Lower leg skin (tissue), 4 donors: Measurements from ENCODE around the gene VTCN1. TPM values are rescaled to one million over a fixed set of nuclear protein-coding genes. Genes with fewer than 3 reads are reported as not detected.

Source experiments
- DNase-seq, 2 donors: peaks; one replicate each; pipeline ENCODE4 v3.0.0-alpha.2; 2019; ENCODE audit warnings: low spot score in 2 of 2
- H3K4me3 ChIP-seq: fragments of 200-600 bp; sonication (generic); 2 replicates; pipeline ENCODE4 v1.5.1; 2017; ENCODE audit warnings: mild to moderate bottlenecking, low read depth; ENCODE audit not compliant: poor library complexity, severe bottlenecking
- CTCF ChIP-seq, 3 donors: fragments of 450-650 bp; IDR thresholded peaks; one replicate each; pipeline ENCODE4 v1.5.1; 2016; ENCODE audit warnings: antibody characterized with exemption in 3 of 3, mild to moderate bottlenecking in 3 of 3, moderate library complexity in 2 of 3
- POLR2A ChIP-seq, 2 donors: fragments of 450-650 bp; IDR thresholded peaks; one replicate each; pipeline ENCODE4 v1.6.1; 2016 to 2017; ENCODE audit warnings: antibody characterized with exemption in 2 of 2, mild to moderate bottlenecking in 1 of 2, moderate library complexity in 1 of 2
- WGBS, 2 donors: methylation state at CpG; one replicate each; pipeline ENCODE4 v1.1.5; 2018; 5-methylcytosine and 5-hydroxymethylcytosine counted together
- intact Hi-C: fragments of 100-400 bp; cut with DNase I; formaldehyde crosslinking; loops from one replicate; pipeline ENCODE4 v1.15.0; 2023; ENCODE audit warnings: low total_unique reads
- total RNA-seq, 4 donors: library from RNA; depleted of rRNA; stranded (reverse); fragments of >200 nt; gene quantifications; one replicate each; pipeline ENCODE4 v1.1.0, GENCODE V29; 2016

VTCN1 gene
- total RNA-seq, 4 donors from 2014 or later: 0.38 to 5.7 (median 2.7) TPM

- no peak overlapping the region for H3K4me3 ChIP-seq
- 42 to 50% methylated on average over 2 of the region's 2 CpGs for WGBS, 2 donors
- intact Hi-C loops: no loop called here
- DNase-seq: no peak
- TF ChIP-seq CTCF (IDR thresholded peaks at IDR 0.05) (no peak), POLR2A (IDR thresholded peaks at IDR 0.05) (no peak)
Observed at GRCh38 chr1:117114877-117115276, 95.8 kb downstream of the VTCN1 start.

DNA sequence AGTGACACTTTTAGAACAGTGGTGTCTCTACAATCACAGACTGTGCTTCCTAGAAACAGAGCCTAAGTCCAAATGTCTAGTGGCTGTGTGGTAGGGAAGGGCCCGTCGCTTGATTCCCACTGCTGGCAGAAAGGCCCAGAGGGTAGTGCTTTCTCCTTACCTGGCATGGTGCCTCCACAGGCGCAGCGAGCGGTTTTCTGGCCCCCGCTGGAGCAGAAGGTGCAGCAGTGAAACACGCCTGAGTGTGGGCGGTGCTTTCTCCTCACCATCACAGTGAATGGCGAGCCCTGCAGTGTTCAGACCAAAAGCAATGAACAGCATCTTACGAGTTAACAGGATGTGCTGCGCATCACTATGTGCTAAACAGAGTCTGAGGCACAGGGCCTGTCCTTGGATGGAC is 97.5 kb downstream of the VTCN1 start:
- H3K4me3 ChIP-seq: no peak overlapping the region
- intact Hi-C loops: no loop called here
- TF ChIP-seq POLR2A (IDR thresholded peaks at IDR 0.05) (no peak), CTCF (IDR thresholded peaks at IDR 0.05) (no peak)
- DNase-seq: no peak
- whole genome bisulfite sequencing, 2 donors: 81 to 83% methylated on average over 11 of the region's 11 CpGs

GRCh38 chr1:117112047-117112717 is 98.5 kb downstream of the VTCN1 start:
- WGBS, 2 donors: 89 to 96% methylated on average over 7 of the region's 7 CpGs

GRCh38 chr1:117110774-117111173 is 100.0 kb downstream of the VTCN1 start:
- no peak for DNase-seq
- TF ChIP-seq POLR2A (IDR thresholded peaks at IDR 0.05) (no peak), CTCF (IDR thresholded peaks at IDR 0.05) (no peak)
- WGBS, 2 donors: 56 to 60% methylated on average over 2 of the region's 2 CpGs
- intact Hi-C loops: no loop called here
- H3K4me3 ChIP-seq: no peak overlapping the region

More at GRCh38 chr1:117112047-117112717, 98.5 kb downstream of the VTCN1 start:
- intact Hi-C loops: no loop called here
- TF ChIP-seq POLR2A (IDR thresholded peaks at IDR 0.05): no peak
- no peak for TF ChIP-seq CTCF (IDR thresholded peaks at IDR 0.05)
- no peak for DNase-seq
- H3K4me3 ChIP-seq: no peak overlapping the region

GRCh38 chr1:117107364-117107763 is 103.4 kb downstream of the VTCN1 start:
- H3K4me3 ChIP-seq: no peak overlapping the region
- no peak for DNase-seq
- 83 to 92% methylated on average over 2 of the region's 2 CpGs for WGBS, 2 donors
- intact Hi-C loops: loop anchor here (10.0 kb wide), 1 partner anchor 1367 kb away; no protein-coding TSS in a partner anchor
- TF ChIP-seq POLR2A (IDR thresholded peaks at IDR 0.05): no peak
- TF ChIP-seq CTCF (IDR thresholded peaks at IDR 0.05): no peak

- intact Hi-C loops: loop anchor here (10.0 kb wide), 1 partner anchor 1368 kb away; no protein-coding TSS in a partner anchor
- DNase-seq: no peak
- WGBS, 2 donors: 90 to 92% methylated on average over 2 of the region's 2 CpGs
- H3K4me3 ChIP-seq: no peak overlapping the region
- TF ChIP-seq POLR2A (IDR thresholded peaks at IDR 0.05) (no peak), CTCF (IDR thresholded peaks at IDR 0.05) (no peak)
Observed at GRCh38 chr1:117106478-117106877, 104.2 kb downstream of the VTCN1 start.
